T-cell (primary cell): ENCODE measurements around the gene G2E3. TPM values are rescaled to one million over a fixed set of nuclear protein-coding genes. Genes with fewer than 3 reads are reported as not detected.

Experiments used
- ATAC-seq, 4 experiments: fragments of 200-7000 bp in 3 of 4; fragments of 150-1000 bp in 1 of 4; cut with Tn5 transposase; replicated peaks in 1 of 4; 1 replicate in 3 of 4; 2 replicates in 1 of 4; pipeline ENCODE4 v1.10.0; 2021; ENCODE audit warnings: moderate library complexity in 3 of 4, mild to moderate bottlenecking in 2 of 4, moderate number of reproducible peaks in 1 of 4
- CTCF ChIA-PET, 2 donors: fragments of 300-600 bp; sonication (Branson Sonifier 250); formaldehyde crosslinking; loops; one replicate each; lab custom pipeline; 2022; ENCODE audit warnings: antibody characterized with exemption in 2 of 2; lab: Charles Lee
- POLR2A ChIA-PET, 2 donors: fragments of 300-600 bp; sonication (Branson Sonifier 250); formaldehyde crosslinking; loops; one replicate each; lab custom pipeline; 2022; ENCODE audit warnings: antibody characterized with exemption in 2 of 2; lab: Charles Lee
- DNase-seq, 35 experiments: peaks; one replicate each; pipeline versions ENCODE4 v3.0.0 to v3.0.0-alpha.2; 2013 to 2023
- H3K27ac ChIP-seq: one replicate; pipeline ENCODE4 v1.5.1; 2013; ENCODE audit warnings: low read length
- H3K27me3 ChIP-seq, 2 experiments: replicated peaks in 1 of 2; 1 replicate in 1 of 2; 2 replicates in 1 of 2; pipeline versions ENCODE4 v1.6.1 to v1.7.0; 2013; ENCODE audit warnings: low read length in 1 of 2, mixed read lengths in 1 of 2; ENCODE audit not compliant: control insufficient read depth in 2 of 2, insufficient read depth in 2 of 2; ENCODE audit errors: extremely low read depth in 1 of 2
- H3K36me3 ChIP-seq, 2 donors: 1 replicate in 1 of 2; 2 replicates in 1 of 2; pipeline versions ENCODE4 v1.6.1 to v1.7.0; 2013; ENCODE audit warnings: low read length in 1 of 2; ENCODE audit not compliant: control insufficient read depth in 2 of 2, insufficient read depth in 1 of 2; ENCODE audit errors: extremely low read depth in 1 of 2
- H3K4me1 ChIP-seq, 2 experiments: 1 replicate in 1 of 2; 2 replicates in 1 of 2; pipeline versions ENCODE4 v1.6.1 to v1.7.0; 2013; ENCODE audit warnings: low read length in 2 of 2, mixed read lengths in 1 of 2; ENCODE audit not compliant: insufficient read depth in 2 of 2, control insufficient read depth in 1 of 2; ENCODE audit errors: extremely low read depth in 1 of 2
- H3K4me3 ChIP-seq, 2 donors: 1 replicate in 1 of 2; 2 replicates in 1 of 2; pipeline versions ENCODE4 v1.5.1 to v1.7.0; 2013; ENCODE audit warnings: mild to moderate bottlenecking in 2 of 2, low read length in 1 of 2, moderate library complexity in 1 of 2; ENCODE audit not compliant: control insufficient read depth in 1 of 2; ENCODE audit errors: extremely low read depth in 1 of 2
- H3K9me3 ChIP-seq: 2 replicates; pipeline ENCODE4 v1.7.0; 2013
- H3K27ac Mint-ChIP-seq, 2 donors: one replicate each; pipeline ENCODE4 v1.8.0; 2020 to 2021; ENCODE audit warnings: mild to moderate bottlenecking in 2 of 2, mixed read lengths in 2 of 2
- H3K27me3 Mint-ChIP-seq, 2 donors: one replicate each; pipeline ENCODE4 v1.8.0; 2021 to 2022; ENCODE audit warnings: mixed read lengths in 2 of 2
- H3K36me3 Mint-ChIP-seq: one replicate; pipeline ENCODE4 v1.8.0; 2021; ENCODE audit warnings: mixed read lengths
- H3K4me1 Mint-ChIP-seq, 3 donors: one replicate each; pipeline ENCODE4 v1.8.0; 2020 to 2022; ENCODE audit warnings: mixed read lengths in 3 of 3, mild to moderate bottlenecking in 1 of 3
- H3K4me3 Mint-ChIP-seq, 3 donors: one replicate each; pipeline ENCODE4 v1.8.0; 2020 to 2022; ENCODE audit warnings: mild to moderate bottlenecking in 3 of 3, mixed read lengths in 3 of 3, moderate library complexity in 3 of 3
- H3K9me3 Mint-ChIP-seq, 3 donors: one replicate each; pipeline ENCODE4 v1.8.0; 2020 to 2022; ENCODE audit warnings: mixed read lengths in 3 of 3
- WGBS: methylation state at CpG from one replicate; pipeline ENCODE4 v1.1.5; 2013; ENCODE audit warnings: missing lambda C conversion rate; ENCODE audit not compliant: insufficient coverage; 5-methylcytosine and 5-hydroxymethylcytosine counted together
- total RNA-seq, 35 experiments: library from RNA in 6 of 35; stranded (reverse) in 6 of 35; fragments of 120-200 nt in 1 of 35; gene quantifications; one replicate each; pipeline versions ENCODE4 v1.2.1 to v1.2.4 and lab custom pipeline; 2013 to 2026

G2E3 gene
- total RNA-seq, 5 donors from 2014 or later (not counting 1 experiment from before 2014, with no cell fraction given), result 21.7 to 28.2 (median 24.1) TPM

DNA sequence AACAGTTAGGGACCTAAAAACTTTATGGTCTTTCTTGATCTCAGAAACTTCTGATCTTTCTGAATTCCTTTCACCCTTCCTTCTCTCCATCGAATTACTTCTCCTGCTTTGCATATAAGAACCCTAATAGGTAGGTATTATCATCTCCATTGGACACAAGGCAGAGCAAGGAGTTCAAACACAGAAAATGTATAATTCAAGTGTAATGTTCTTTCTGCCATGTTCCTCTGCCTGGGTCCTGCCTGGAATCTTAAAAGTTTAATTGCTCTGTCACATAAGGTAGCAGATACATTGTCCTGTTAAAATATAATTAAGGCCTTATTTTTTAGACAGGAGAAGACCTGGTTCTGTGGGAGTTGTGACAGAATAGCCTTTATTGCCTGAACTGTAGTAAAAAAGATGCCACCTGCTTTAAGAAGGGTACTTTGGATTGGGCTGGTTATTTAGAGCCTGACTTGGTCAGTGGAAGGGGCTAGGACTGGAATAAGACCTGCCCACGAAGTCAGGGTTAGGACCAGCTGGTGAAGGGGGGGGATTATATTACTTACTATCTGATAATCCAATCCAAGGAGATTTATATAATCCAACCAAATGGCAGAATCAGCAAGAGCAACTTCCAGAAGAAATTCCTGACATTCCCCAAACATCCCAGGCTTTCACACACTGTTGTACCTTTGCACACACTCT lies 10.4 kb downstream of the G2E3 start:
- H3K27ac Mint-ChIP-seq, result no peak overlapping the region
- DNase-seq, result no peak
- POLR2A ChIA-PET, result interaction anchor here in 1 of 2 donors (0.7 kb wide), 1 partner anchor 813 kb away, joined by 3 read pairs; no protein-coding TSS in a partner anchor

DNA sequence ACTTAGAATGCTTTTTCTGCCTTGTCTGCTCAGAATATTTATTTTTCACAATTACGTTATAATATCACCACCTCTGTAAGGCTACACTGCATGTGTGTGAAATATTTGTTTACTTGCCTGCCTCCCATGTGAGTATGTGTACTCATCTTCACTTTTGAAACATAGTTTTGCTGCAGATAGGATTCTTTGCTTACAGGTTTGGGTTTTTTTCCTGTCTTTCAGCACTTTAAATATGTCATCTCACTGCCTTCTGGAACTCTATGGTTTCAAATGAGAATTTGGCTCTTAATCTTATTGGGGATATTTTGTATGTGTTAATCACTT lies 10.9 kb downstream of the G2E3 start:
- DNase-seq (no peak), ATAC-seq (no peak)
- Histone ChIP-seq H3K27me3 (no peaks in the 10 kb centered on the region), H3K4me3 (no peak overlapping the region), H3K36me3 (no peaks in the 10 kb centered on the region), H3K4me1 (peaks cover 4 to 6% of the 10 kb centered on the region in 2 experiments), H3K9me3 (no peaks in the 10 kb centered on the region), H3K27ac (no peak overlapping the region)
- Mint-ChIP-seq H3K36me3 (peaks cover 6% of the 10 kb centered on the region), H3K4me3 (no peak overlapping the region), H3K27me3 (no peaks in the 10 kb centered on the region), H3K9me3 (no peaks in the 10 kb centered on the region), H3K27ac (no peak overlapping the region), H3K4me1 (peaks cover 83 to 90% (median 85%) of the 10 kb centered on the region in 3 donors)
- ChIA-PET CTCF (no interaction called here), POLR2A (interaction anchor here in 1 of 2 donors (0.7 kb wide), 1 partner anchor 812 kb away, joined by 3 read pairs; no protein-coding TSS in a partner anchor)
- no CpG with 5 or more reads among the region's 1 CpG for WGBS

More for the DNA sequence above, 10.4 kb downstream of the G2E3 start:
- Histone ChIP-seq H3K36me3 (no peaks in the 10 kb centered on the region), H3K27me3 (no peaks in the 10 kb centered on the region), H3K27ac (no peak overlapping the region), H3K9me3 (no peaks in the 10 kb centered on the region), H3K4me1 (peaks cover 4 to 6% of the 10 kb centered on the region in 2 experiments), H3K4me3 (no peak overlapping the region)
- WGBS, result no CpG with 5 or more reads among the region's 2 CpGs
- Mint-ChIP-seq H3K27me3 (no peaks in the 10 kb centered on the region), H3K36me3 (peaks cover 8% of the 10 kb centered on the region), H3K4me3 (peak overlapping the region in 1 of 3 donors; percentile 2), H3K4me1 (peaks cover 83 to 90% (median 85%) of the 10 kb centered on the region in 3 donors), H3K9me3 (no peaks in the 10 kb centered on the region)
- ATAC-seq, result no peak
- CTCF ChIA-PET, result no interaction called here

DNA sequence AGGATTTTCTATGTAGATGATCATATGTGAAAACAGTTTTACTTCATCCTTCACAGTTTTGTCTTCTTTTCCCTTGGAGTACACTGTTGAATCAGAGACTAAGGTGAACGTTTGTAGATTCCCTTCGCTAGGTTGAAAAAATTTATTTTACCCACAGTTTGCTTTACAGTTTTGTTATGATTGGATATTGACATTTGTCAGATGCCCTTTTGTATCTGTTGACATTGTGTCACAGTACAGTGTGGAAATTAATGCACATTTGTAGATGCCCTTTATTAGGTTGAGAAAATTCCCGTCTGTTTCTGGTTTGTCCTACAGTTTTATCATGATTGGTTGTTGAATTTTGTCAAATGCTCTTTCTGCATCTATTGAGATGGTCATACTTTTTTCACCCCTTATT lies 13.3 kb downstream of the G2E3 start:
- no CpG with 5 or more reads among the region's 3 CpGs for WGBS
- ChIA-PET POLR2A (interaction anchor here (0.6 kb wide), 2 partner anchors 22 to 48 kb away, joined by 3 read pairs; no protein-coding TSS in a partner anchor), CTCF (interaction anchor here in 1 of 2 donors (0.7 kb wide), 1 partner anchor 53 kb away, joined by 3 read pairs; no protein-coding TSS in a partner anchor)
- H3K27me3 Mint-ChIP-seq, result no peaks in the 10 kb centered on the region
- H3K27ac Mint-ChIP-seq, result no peak overlapping the region
- peaks cover 3% of the 10 kb centered on the region for H3K36me3 Mint-ChIP-seq
- no peak overlapping the region for H3K4me3 ChIP-seq
- H3K36me3 ChIP-seq, result no peaks in the 10 kb centered on the region
- no peaks in the 10 kb centered on the region for H3K9me3 ChIP-seq
- H3K27me3 ChIP-seq, result no peaks in the 10 kb centered on the region
- DNase-seq (no peak), ATAC-seq (no peak)
- no peaks in the 10 kb centered on the region for H3K9me3 Mint-ChIP-seq
- no peak overlapping the region for H3K27ac ChIP-seq
- H3K4me1 ChIP-seq, result peaks cover 4 to 6% of the 10 kb centered on the region in 2 experiments
- H3K4me1 Mint-ChIP-seq, result peaks cover 84 to 93% (median 87%) of the 10 kb centered on the region in 3 donors
- H3K4me3 Mint-ChIP-seq, result no peak overlapping the region

DNA sequence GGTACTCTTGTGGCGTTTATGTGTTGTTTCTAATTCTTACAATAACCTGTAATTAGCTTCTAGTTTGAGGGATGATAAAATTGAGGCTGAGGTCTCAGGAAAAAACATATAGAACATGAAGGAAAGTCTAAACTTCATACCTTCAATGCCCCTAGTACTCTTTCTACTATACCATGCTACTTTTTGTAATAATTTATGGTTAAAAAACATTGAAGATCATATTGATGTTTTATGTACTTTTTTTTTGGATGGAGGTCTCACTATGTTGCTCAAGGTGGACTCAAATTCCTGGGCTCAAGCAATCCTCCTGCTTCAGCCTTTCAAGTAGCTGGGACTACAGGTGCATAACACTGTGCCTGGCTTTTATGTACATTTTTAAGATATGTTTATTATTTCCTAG lies 13.8 kb downstream of the G2E3 start:
- H3K4me3 ChIP-seq, result no peak overlapping the region
- no CpG with 5 or more reads among the region's 1 CpG for WGBS
- H3K4me1 Mint-ChIP-seq, result peaks cover 84 to 93% (median 87%) of the 10 kb centered on the region in 3 donors
- H3K4me3 Mint-ChIP-seq, result no peak overlapping the region
- CTCF ChIA-PET, result no interaction called here
- H3K27ac Mint-ChIP-seq, result no peak overlapping the region
- no peak overlapping the region for H3K27ac ChIP-seq
- no peaks in the 10 kb centered on the region for H3K9me3 ChIP-seq
- peaks cover 3 to 6% of the 10 kb centered on the region in 2 experiments for H3K4me1 ChIP-seq
- POLR2A ChIA-PET, result no interaction called here
- no peaks in the 10 kb centered on the region for H3K27me3 Mint-ChIP-seq
- H3K9me3 Mint-ChIP-seq, result no peaks in the 10 kb centered on the region
- no peak for ATAC-seq
- no peaks in the 10 kb centered on the region for H3K27me3 ChIP-seq
- no peak for DNase-seq
- no peaks in the 10 kb centered on the region for H3K36me3 ChIP-seq
- H3K36me3 Mint-ChIP-seq, result peaks cover 3% of the 10 kb centered on the region

DNA sequence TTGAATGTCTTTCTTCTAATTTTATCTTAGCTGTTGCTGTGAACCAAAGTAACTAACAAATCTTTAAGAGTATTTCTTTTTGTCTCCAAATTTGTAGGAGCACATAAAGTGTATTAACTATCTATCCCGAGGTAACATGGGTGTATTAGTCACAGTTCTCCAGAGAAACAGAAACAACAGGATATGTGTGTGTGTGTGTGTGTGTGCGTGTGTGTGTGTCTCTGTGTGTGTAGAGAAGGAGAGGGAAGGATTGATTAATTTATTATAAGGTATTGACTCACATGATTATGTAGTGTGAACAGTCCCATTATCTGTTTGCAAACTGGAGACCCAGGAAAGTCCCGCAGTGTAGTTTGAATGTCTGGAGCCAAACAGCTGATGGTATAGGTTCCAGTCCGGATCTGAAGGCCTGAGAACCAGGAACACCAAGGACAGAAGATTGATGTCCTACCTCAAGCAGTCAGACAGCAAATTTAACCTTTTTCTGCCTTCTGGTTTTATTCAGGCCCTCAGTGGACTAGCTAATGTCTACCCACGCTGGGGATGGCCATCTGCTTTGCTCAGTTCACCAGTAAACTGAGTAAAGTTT lies 14.4 kb downstream of the G2E3 start:
- H3K27me3 ChIP-seq, result no peaks in the 10 kb centered on the region
- peaks cover 2 to 6% of the 10 kb centered on the region in 2 experiments for H3K4me1 ChIP-seq
- no peaks in the 10 kb centered on the region for H3K27me3 Mint-ChIP-seq
- ATAC-seq (no peak), DNase-seq (no peak)
- ChIA-PET CTCF (no interaction called here), POLR2A (no interaction called here)
- no peak overlapping the region for H3K27ac Mint-ChIP-seq
- H3K4me3 Mint-ChIP-seq, result no peak overlapping the region
- peaks cover 84 to 93% (median 87%) of the 10 kb centered on the region in 3 donors for H3K4me1 Mint-ChIP-seq
- H3K36me3 Mint-ChIP-seq, result peaks cover 7% of the 10 kb centered on the region
- H3K27ac ChIP-seq, result no peak overlapping the region
- no peak overlapping the region for H3K4me3 ChIP-seq
- WGBS, result 94% methylated on average over 2 of the region's 5 CpGs
- no peaks in the 10 kb centered on the region for H3K9me3 ChIP-seq
- H3K9me3 Mint-ChIP-seq, result no peaks in the 10 kb centered on the region
- no peaks in the 10 kb centered on the region for H3K36me3 ChIP-seq

DNA sequence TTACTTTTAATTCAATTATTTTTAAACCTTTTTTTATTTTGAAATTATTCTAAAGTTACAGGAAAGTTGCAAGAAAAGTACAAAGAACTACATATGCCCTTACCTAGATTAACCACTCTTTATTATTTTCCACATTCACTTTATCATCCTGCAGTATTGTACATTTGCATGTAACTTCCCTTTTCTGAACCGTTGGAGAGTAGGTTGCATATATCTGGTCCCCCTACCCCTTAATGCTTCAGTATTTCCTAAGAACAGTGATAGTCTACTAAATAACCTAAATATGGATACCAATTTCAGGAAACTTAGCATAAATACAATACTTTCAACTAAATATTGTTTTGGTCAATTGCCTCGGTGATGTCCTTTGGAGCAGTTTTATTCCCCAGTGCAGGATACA lies 15.0 kb downstream of the G2E3 start:
- no peaks in the 10 kb centered on the region for H3K27me3 ChIP-seq
- ATAC-seq (no peak), DNase-seq (no peak)
- no peaks in the 10 kb centered on the region for H3K36me3 ChIP-seq
- Mint-ChIP-seq H3K4me3 (no peak overlapping the region), H3K4me1 (peaks cover 87 to 96% (median 88%) of the 10 kb centered on the region in 3 donors), H3K27me3 (no peaks in the 10 kb centered on the region), H3K27ac (no peak overlapping the region), H3K36me3 (peaks cover 10% of the 10 kb centered on the region), H3K9me3 (no peaks in the 10 kb centered on the region)
- no peak overlapping the region for H3K27ac ChIP-seq
- POLR2A ChIA-PET, result no interaction called here
- WGBS, result no CpG with 5 or more reads among the region's 2 CpGs
- H3K4me3 ChIP-seq, result no peak overlapping the region
- peaks cover 2 to 6% of the 10 kb centered on the region in 2 experiments for H3K4me1 ChIP-seq
- H3K9me3 ChIP-seq, result no peaks in the 10 kb centered on the region
- CTCF ChIA-PET, result no interaction called here
